ENCODE data around the gene GRIA1.

The GRIA1 gene

DNA sequence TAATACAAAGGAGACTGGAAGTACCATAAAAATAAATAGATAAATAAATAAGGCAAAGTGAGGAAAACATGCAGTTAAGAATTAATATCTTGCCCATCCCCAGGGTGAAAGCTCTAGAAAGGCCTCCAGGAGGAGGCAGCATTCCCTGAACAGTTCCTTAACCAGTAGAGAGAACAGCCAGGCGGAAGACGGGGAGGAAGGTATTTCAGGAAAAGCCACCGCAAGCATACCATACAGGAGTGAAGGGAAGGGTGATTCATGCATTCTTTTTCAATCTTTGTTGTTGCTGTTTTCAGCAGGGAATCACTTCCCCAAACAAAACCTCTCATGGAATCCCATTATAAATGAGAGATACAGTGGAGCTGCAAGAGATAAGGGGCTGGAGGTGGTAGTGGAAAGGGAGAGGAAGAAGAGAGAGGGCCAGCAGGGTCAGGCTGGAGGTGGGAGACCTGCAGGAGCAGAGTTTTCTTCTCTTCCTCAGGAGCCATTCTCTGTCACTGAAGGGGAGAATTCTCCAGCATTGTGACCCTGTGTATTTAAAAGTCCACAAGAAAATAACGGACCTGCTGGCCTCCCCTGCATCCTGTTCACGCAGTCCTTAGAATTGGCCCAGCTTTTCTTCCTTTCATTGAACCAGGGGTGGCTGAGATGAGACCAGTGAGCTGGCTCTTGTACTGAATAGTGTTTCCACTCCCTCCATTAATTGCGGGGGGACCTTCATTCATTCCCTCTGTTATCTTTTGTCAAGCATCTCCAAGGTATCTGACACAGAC lies 292.3 kb downstream of the GRIA1 start:
- no peak for DNase-seq (ENCODE audit: low spot score)

DNA sequence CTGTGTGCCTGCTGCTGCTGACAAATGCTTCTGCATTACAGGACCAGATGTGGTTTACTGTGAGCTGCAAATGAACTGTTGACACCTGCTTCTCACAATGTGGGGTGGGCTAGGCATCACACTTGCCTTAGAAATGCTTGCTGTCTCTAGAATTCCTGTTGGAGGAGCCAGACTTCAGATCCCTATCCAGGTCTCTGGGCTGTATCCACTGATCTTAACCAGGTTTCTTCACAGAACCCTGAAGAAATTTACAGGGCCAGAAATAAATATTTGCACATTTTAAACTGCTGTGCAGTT lies 292.8 kb downstream of the GRIA1 start:
- no peak for DNase-seq (ENCODE audit: low spot score)

GRCh38 chr5:153784277-153784676 lies 293.8 kb downstream of the GRIA1 start:
- DNase-seq (ENCODE audit: low spot score): no peak

GRCh38 chr5:153791339-153791738 lies 300.9 kb downstream of the GRIA1 start:
- DNase-seq (ENCODE audit: low spot score): no peak

DNA sequence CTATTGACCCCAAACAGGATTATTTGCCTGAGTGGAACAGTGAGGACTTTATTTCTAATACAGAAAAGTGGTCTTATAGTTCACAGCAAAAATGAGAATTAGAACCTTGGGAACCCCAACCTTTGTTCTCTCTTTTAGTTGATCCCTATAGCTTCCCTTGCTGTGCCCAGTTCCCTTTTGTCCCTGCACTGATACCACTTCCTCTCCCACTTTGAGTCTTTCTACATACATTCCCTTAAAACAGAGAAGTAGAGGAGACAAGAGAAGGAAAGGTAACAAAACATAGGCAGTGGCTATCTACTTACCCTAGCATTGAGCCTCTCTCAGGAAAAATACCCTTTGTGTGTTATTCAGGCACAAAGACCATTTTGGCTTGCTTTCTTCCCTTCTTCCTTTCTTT lies 301.8 kb downstream of the GRIA1 start:
- no peak for DNase-seq (ENCODE audit: low spot score)

DNA sequence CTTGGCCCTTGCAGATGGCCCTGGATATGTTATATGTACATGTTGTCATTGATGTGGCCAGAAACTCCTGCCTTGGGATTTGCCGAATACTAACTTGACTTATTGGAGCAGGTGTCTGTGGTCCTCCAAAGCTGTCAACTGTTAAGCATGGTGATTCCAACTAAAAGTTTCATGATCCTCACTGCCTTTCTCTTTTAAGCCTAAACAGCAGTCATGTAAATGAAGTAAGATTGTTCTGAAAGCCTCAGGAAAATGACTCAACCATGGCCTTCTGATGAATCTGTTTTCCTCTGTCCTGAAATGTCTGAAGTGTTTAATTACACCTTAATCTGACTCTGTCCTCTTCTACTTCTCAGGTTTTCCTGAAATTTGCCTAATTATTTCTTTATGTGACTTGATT lies 303.2 kb downstream of the GRIA1 start:
- DNase-seq (ENCODE audit: low spot score): no peak

- no peak for DNase-seq (ENCODE audit: low spot score)
These were observed 303.9 kb downstream of the GRIA1 start for GRCh38 chr5:153794327-153794726.

DNA sequence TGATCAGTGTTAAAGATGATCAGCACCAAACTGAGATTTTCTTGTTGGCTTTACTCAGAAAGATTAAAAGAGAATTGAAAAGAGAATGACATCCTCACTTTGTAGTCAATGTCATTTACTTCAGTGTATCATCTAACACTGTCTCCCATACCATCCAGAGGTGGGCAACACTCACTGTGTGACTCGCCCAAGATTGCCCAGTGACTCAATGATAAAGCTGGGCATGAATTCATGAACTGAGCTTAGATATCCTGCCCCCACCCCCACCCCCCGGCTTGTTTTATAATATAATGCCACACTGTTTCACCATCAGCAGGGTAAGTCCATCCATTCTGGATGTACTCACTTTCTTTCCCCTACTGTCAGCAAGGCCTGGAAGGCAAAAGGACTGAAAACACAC lies 306.1 kb downstream of the GRIA1 start:
- DNase-seq (ENCODE audit: low spot score): no peak

DNA sequence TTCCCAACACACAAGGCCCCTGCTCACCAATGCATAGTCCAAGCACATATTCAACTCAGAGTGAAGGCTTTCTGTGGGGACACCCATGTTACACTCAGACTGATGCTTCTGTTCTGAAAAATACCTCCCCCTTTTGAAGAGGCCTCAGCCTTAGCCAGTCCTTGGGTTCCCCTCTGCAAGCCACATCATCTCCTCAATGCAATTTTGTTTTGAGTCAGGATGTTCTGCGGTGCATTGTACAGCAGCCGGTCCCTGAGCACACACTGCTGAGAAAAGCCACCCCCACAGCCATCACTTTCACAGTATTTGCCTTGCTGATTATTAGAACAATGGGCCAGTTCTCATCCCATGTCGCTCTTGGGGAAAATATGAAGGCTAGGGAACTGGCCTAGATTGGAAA lies 307.0 kb downstream of the GRIA1 start:
- no peak for DNase-seq (ENCODE audit: low spot score)

- no peak for DNase-seq (ENCODE audit: low spot score)
These were observed 308.4 kb downstream of the GRIA1 start for GRCh38 chr5:153798830-153799229.

DNA sequence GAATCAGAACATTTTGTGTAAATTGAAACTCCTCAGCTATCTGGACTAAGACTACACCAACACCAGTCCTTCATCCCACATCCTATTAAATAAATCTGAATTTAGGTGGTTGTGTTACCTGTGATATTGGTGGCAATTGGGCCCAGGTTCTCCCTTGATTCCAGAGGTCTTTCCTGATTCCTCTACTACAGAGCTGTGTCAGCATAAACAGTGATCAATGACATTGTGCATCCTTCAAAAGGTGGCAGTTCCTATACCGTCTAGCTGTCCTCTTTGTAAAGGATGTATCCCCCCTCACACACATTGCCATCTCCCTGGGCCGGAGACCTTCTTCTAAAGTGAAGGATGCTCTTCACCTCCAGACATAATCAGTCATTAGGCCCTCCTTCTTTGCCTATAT lies 309.0 kb downstream of the GRIA1 start:
- DNase-seq (ENCODE audit: low spot score): no peak

DNA sequence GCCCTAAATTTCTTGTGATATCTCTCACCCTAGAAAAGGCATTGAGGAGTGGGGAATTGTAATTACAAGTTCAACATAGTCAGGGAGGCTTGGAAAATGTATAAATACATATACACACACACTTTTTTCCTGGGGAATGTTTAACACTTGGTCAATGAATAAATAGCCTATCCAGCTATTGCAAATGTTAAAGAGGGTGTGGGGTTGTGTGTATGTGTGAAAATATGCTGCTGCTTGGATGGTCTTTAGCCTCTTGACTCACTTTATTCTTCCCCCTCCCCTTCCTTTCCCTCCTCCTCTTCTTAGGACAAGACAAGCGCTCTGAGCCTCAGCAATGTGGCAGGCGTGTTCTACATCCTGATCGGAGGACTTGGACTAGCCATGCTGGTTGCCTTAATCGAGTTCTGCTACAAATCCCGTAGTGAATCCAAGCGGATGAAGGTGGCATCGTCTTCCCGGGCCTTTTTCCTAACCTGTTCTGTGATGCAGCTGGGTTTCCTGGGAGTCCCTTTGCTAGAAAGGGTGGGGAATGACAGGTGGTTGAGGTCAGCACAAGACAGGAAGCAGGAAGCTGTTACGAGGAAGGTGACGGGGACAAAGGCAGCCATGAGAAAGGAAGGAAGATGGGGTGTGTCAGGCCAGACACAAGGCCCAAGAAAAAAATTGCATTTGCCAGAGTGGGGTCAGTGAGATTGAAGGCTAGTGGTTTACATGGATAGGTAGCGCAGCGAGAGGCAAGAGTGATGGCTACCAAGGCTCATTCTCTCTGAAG lies 311.8 kb downstream of the GRIA1 start:
- no peak for DNase-seq (ENCODE audit: low spot score)

GRCh38 chr5:153807801-153808200 lies 317.3 kb downstream of the GRIA1 start:
- no peak for DNase-seq (ENCODE audit: low spot score)

GRCh38 chr5:153809166-153809565 lies 318.7 kb downstream of the GRIA1 start:
- no peak for DNase-seq (ENCODE audit: low spot score)

- DNase-seq (ENCODE audit: low spot score): no peak
These were observed 323.4 kb downstream of the GRIA1 start for GRCh38 chr5:153813901-153814300.

DNA sequence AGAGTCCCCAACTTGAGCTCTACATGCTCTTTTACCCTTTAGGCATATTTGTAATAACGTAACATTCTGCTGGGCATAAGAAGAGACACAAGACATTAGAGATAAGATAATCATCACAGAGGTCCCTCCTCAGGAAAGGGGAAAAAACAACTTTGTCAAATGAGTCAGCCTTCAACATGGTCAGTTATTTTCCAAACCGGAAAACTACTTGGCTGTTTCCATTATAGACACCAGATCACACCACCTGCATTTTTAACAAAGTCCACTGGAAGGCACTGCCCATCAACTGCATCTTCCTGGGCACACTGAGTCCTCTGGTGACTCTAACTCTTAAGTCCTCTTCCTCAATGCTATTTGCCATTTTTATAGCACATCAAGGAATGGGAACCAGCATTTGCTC lies 326.4 kb downstream of the GRIA1 start:
- DNase-seq (ENCODE audit: low spot score): no peak

DNA sequence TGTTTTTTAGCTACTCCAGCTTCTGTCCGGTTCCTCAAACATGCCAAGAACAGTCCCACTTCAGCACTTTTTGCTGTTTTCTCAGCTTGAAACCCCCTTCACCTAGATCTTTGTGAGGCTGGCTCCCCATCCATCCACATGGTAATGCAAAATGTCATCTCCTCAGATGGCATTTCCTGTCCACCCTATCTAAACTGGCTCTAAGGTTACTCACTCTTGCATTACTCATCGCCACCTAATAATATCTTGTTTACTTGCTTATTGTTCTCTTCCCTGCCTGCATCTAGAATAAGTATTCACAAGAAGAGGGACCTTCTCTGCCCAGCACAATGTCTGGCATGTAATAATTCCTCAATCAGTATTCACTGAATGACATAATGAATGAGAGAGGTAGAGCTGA lies 328.2 kb downstream of the GRIA1 start:
- no peak for DNase-seq (ENCODE audit: low spot score)

GRCh38 chr5:153823036-153823435 lies 332.6 kb downstream of the GRIA1 start:
- DNase-seq (ENCODE audit: low spot score): no peak

DNA sequence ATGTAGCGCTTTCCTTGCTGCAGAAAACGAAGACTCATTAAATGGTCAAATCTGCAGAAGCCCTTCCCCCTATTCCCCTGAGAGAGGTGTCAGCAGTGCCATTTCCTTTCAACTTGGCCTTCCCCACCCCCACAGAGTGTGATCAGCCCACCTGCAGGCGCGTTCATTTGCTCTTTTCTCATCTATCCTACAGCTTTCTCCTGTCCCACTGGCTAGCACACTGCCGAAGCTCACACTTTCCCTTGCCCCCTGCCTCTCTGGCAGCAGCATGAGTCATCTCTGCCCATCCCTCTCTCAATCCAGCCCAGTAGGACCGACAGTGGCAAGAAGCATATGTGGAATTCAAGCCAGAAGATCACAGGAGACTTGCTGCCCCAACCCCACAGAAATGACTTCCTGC lies 334.4 kb downstream of the GRIA1 start:
- no peak for DNase-seq (ENCODE audit: low spot score)

GRCh38 chr5:153827397-153827796 lies 336.9 kb downstream of the GRIA1 start:
- DNase-seq (ENCODE audit: low spot score): no peak

- DNase-seq (ENCODE audit: low spot score): no peak
These were observed 339.1 kb downstream of the GRIA1 start for GRCh38 chr5:153829510-153830065.

- no peak for DNase-seq (ENCODE audit: low spot score)
These were observed 341.5 kb downstream of the GRIA1 start for GRCh38 chr5:153831973-153832372.

DNA sequence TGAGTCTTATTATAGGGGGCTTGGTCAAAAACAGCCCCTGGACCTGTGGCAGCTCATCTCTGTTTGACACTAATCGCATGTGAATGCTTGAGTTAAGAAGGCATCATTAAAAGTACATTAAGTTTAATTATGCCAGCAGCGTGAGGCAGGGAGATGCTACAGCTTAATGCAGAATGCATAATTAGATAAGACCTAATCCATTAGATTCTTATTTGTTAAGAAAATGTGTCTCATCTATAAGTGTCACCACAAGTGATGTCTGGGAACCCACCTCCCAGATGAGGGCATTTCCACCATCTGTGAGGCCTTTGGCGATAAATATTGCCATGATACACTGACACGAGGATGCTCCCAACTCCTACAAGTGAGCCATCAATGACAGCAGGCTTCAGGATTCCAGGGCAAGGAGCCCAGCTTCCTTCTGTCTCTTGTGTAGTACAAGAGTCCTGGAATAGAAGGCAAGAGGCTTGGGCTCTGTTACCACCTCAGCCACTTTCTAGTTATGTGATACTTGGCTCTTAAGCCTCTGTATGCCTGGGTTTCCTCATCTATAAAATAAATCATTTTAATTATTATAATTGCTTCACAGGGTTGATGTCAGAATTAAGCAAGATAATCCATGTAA lies 345.5 kb downstream of the GRIA1 start:
- DNase-seq (ENCODE audit: low spot score): no peak
